GM12878 (cell line): ENCODE data around the gene CCNB1. TPM values are rescaled to one million over a fixed set of nuclear protein-coding genes. Genes with fewer than 3 reads are reported as not detected.

Source experiments
- ATAC-seq: fragments of 200-7000 bp; cut with Tn5 transposase; 3 replicates; pipeline ENCODE4 v1.9.1; 2020; ENCODE audit warnings: mild to moderate bottlenecking, moderate library complexity
- BruUV-seq: library from RNA; stranded (reverse); fragments of 400-500 nt; replicated peaks from 2 replicates; lab custom pipeline; 2021; lab: Mats Ljungman, UMichigan
- CTCF ChIA-PET: fragments of 300-600 bp; sonication (Branson Sonifier 250); formaldehyde crosslinking; extraction: SDS; loops from one replicate; lab custom pipeline; 2021; ENCODE audit warnings: inconsistent platforms; lab: Yijun Ruan, JAX
- POLR2A ChIA-PET: fragments of 350-600 bp; formaldehyde crosslinking; extraction: SDS; loops from one replicate; lab custom pipeline; 2021; ENCODE audit warnings: inconsistent platforms; lab: Charles Lee
- RAD21 ChIA-PET: fragments of 300-600 bp; sonication (Branson Sonifier 250); formaldehyde crosslinking; loops from one replicate; lab custom pipeline; 2023; ENCODE audit warnings: antibody characterized with exemption; ENCODE audit not compliant: unreplicated experiment; lab: Charles Lee
- SMC1A ChIA-PET: fragments of 300-600 bp; sonication (Branson Sonifier 250); formaldehyde crosslinking; loops from one replicate; lab custom pipeline; 2023; ENCODE audit not compliant: unreplicated experiment, uncharacterized antibody; lab: Charles Lee
- DNase-seq: peaks from one replicate; pipeline ENCODE4 v3.0.0-alpha.2; 2011; ENCODE audit warnings: low read depth, low spot score
- FAIRE-seq: peaks from 3 replicates; lab custom pipeline; 2011; peaks lifted over from hg19 to GRCh38; lab: Jason Lieb, UNC
- H2AFZ ChIP-seq: 2 replicates; pipeline ENCODE4 v1.6.0; 2011; ENCODE audit warnings: low read depth, low read length, control low read depth; ENCODE audit not compliant: control insufficient read depth
- H3K27ac ChIP-seq: 2 replicates; pipeline ENCODE4 v1.5.1; 2011; ENCODE audit warnings: control low read depth; ENCODE audit not compliant: control insufficient read depth, insufficient read depth
- H3K27me3 ChIP-seq, 2 experiments: replicated peaks in 1 of 2; 2 replicates each; pipeline versions ENCODE4 v1.6.0 to v1.6.1; 2011; ENCODE audit warnings: low read length in 1 of 2; ENCODE audit not compliant: control insufficient read depth in 2 of 2, insufficient read depth in 2 of 2
- H3K36me3 ChIP-seq, 2 experiments: 2 replicates each; pipeline ENCODE4 v1.5.1; 2011; ENCODE audit warnings: low read length in 1 of 2; ENCODE audit not compliant: control insufficient read depth in 2 of 2, insufficient read depth in 2 of 2
- H3K4me1 ChIP-seq: 2 replicates; pipeline ENCODE4 v1.6.1; 2011; ENCODE audit warnings: mild to moderate bottlenecking, low read length, moderate library complexity, mixed read lengths; ENCODE audit not compliant: control insufficient read depth, insufficient read depth
- H3K4me2 ChIP-seq: 2 replicates; pipeline ENCODE4 v1.6.0; 2011; ENCODE audit warnings: control low read depth; ENCODE audit not compliant: control insufficient read depth, insufficient read depth
- H3K4me3 ChIP-seq: fragments of 200-600 bp; sonication (generic); 2 replicates; pipeline ENCODE4 v1.5.1; 2016
- H3K79me2 ChIP-seq: 2 replicates; pipeline ENCODE4 v1.6.0; 2011; ENCODE audit warnings: low read length; ENCODE audit not compliant: control insufficient read depth, insufficient read depth
- H3K9ac ChIP-seq: 2 replicates; pipeline ENCODE4 v1.8.0; 2011; ENCODE audit warnings: low read length, control low read depth, mixed read lengths; ENCODE audit not compliant: control insufficient read depth, insufficient read depth
- H3K9me3 ChIP-seq: replicated peaks from 3 replicates; pipeline ENCODE4 v1.5.1; 2011; ENCODE audit warnings: mild to moderate bottlenecking, low read length; ENCODE audit not compliant: control insufficient read depth, insufficient read depth
- H4K20me1 ChIP-seq: 2 replicates; pipeline ENCODE4 v1.6.0; 2011; ENCODE audit not compliant: control insufficient read depth, insufficient read depth
- BHLHE40 ChIP-seq, 2 experiments: fragments of 450-650 bp in 1 of 2; IDR thresholded peaks; 2 replicates each; pipeline ENCODE4 v1.6.1; 2011 to 2017; ENCODE audit warnings: low read depth in 2 of 2, borderline replicate concordance in 1 of 2, improper control_type of control experiment in 1 of 2, low read length in 1 of 2, mild to moderate bottlenecking in 1 of 2
- KDM1A ChIP-seq: fragments of 200-600 bp; sonication (generic); IDR thresholded peaks from 2 replicates; pipeline ENCODE4 v1.6.1; 2016; ENCODE audit warnings: borderline replicate concordance
- KLF5 ChIP-seq: fragments of 450-650 bp; IDR thresholded peaks from 2 replicates; pipeline ENCODE4 v1.6.1; 2014; ENCODE audit warnings: mild to moderate bottlenecking; ENCODE audit not compliant: partially characterized antibody
- NRF1 ChIP-seq: conservative IDR thresholded peaks from 2 replicates; pipeline ENCODE4 v1.6.1; 2011; ENCODE audit warnings: mild to moderate bottlenecking, low read depth, low read length, improper control_type of control experiment
- RBBP5 ChIP-seq: fragments of 200-600 bp; sonication (generic); conservative IDR thresholded peaks from 2 replicates; pipeline ENCODE4 v1.6.1; 2016
- SIN3A ChIP-seq: IDR thresholded peaks from 2 replicates; pipeline ENCODE4 v1.6.1; 2012; ENCODE audit warnings: low read depth, low read length, improper control_type of control experiment
- SKIL ChIP-seq: fragments of 450-650 bp; IDR thresholded peaks from 2 replicates; pipeline ENCODE4 v1.6.1; 2017; ENCODE audit warnings: mild to moderate bottlenecking, low read depth, inconsistent platforms; ENCODE audit not compliant: poor library complexity, severe bottlenecking
- SPI1 ChIP-seq: IDR thresholded peaks from 2 replicates; pipeline ENCODE4 v1.6.1; 2011; ENCODE audit warnings: low read depth, mild to moderate bottlenecking, low read length, moderate library complexity, borderline replicate concordance; ENCODE audit not compliant: insufficient read depth
- TAF1 ChIP-seq: IDR thresholded peaks from 2 replicates; pipeline ENCODE4 v1.6.1; 2011; ENCODE audit warnings: mild to moderate bottlenecking, low read depth, low read length, borderline replicate concordance
- ZBTB11 ChIP-seq: fragments of 450-650 bp; formaldehyde crosslinking; IDR thresholded peaks from 2 replicates; pipeline ENCODE4 v1.5.0; 2022; ENCODE audit warnings: mild to moderate bottlenecking, missing genetic modification characterization
- ZBTB33 ChIP-seq: fragments of 450-650 bp; IDR thresholded peaks from 2 replicates; pipeline ENCODE4 v1.6.1; 2017; ENCODE audit warnings: mild to moderate bottlenecking
- ZNF24 ChIP-seq: fragments of 450-650 bp; IDR thresholded peaks from 2 replicates; pipeline ENCODE4 v1.6.1; 2017; ENCODE audit warnings: antibody characterized with exemption, mild to moderate bottlenecking
- WGBS: methylation state at CpG from one replicate; pipeline ENCODE4 v1.1.6; 2016; ENCODE audit warnings: low lambda C conversion rate; ENCODE audit not compliant: insufficient replicate concordance, insufficient coverage; ENCODE audit errors: missing lambda C conversion rate; 5-methylcytosine and 5-hydroxymethylcytosine counted together
- in situ Hi-C: fragments of 300-500 bp; cut with MboI; formaldehyde crosslinking; loops from 9 replicates; pipeline ENCODE4 v1.14.3; 2018; ENCODE audit warnings: mixed read lengths
- intact Hi-C: fragments of 100-400 bp; cut with micrococcal nuclease; formaldehyde crosslinking; loops from one replicate; pipeline ENCODE4 v1.14.2; 2022; ENCODE audit not compliant: unreplicated experiment
- polyA plus RNA-seq, 11 experiments: library from polyadenylated mRNA; depleted of rRNA in 4 of 11; unstranded in 6 of 11; stranded (reverse) in 5 of 11; fragments of >200 nt; fragmentation: Nextera tagmentation in 4 of 11; fragmentation: Illumina TruSeq in 1 of 11; extraction: Ambion mirVana in 4 of 11; extraction: Trizol in 1 of 11; gene quantifications; 1 replicate in 1 of 11; 2 replicates in 10 of 11; pipeline versions ENCODE4 v1.2.1 to v1.2.3, GENCODE V29; 2011 to 2016; ENCODE audit warnings: inconsistent platforms in 2 of 11, missing spikeins in 2 of 11, low read depth in 1 of 11
- total RNA-seq, 4 experiments: library from RNA; depleted of rRNA in 3 of 4; stranded (reverse); fragments of >200 nt in 3 of 4; fragmentation: Illumina TruSeq in 1 of 4; extraction: Trizol in 1 of 4; gene quantifications; 2 replicates each; pipeline versions ENCODE4 v1.2.1 to v1.2.3, GENCODE V29; 2013 to 2021

The CCNB1 gene
- total and polyA plus RNA-seq, 10 of the 15 experiments (the other 5 are each of a cell fraction or from before 2014, with no cell fraction given), result 148 to 403 (median 210) TPM

GRCh38 chr5:69189162-69190086 is 22.5 kb downstream of the CCNB1 start, which contains the start of gene CENPH:
Gene CENPH, plus strand, starts transcription at chr5:69189583. Its CDS starts 52 bp downstream, at chr5:69189635.
- intact Hi-C loops (loop anchor here (2.0 to 5.0 kb wide), 2 partner anchors 23 to 97 kb away; partner anchors contain the start of genes CCNB1 and SLC30A5), in situ Hi-C loops (no loop called here)
- Histone ChIP-seq H4K20me1 (no peaks in the 10 kb centered on the region), H3K27ac (peak within 1 kb of the TSS; percentile 85), H3K4me2 (peak within 1 kb of the TSS; percentile 97), H3K4me1 (peaks cover 5% of the 10 kb centered on the region; the same call in 1 of the 2 replicates), H3K9me3 (no peaks in the 10 kb centered on the region), H3K9ac (peak within 1 kb of the TSS; percentile 85), H3K79me2 (peaks cover 5% of the 10 kb centered on the region), H3K36me3 (peaks cover 1 to 2% of the 10 kb centered on the region in 2 experiments; a peak in 2 of 4 replicates), H3K4me3 (peak within 1 kb of the TSS; percentile 93), H3K27me3 (no peaks in the 10 kb centered on the region), H2AFZ (peak within 1 kb of the TSS; percentile 91)
- ChIA-PET RAD21 (interaction anchor here (1.2 to 1.8 kb wide), 3 partner anchors 22 to 145 kb away, joined by 4 to 8 read pairs (median 4); partner anchors contain the start of genes CCNB1 and SLC30A5), POLR2A (interaction anchor here (0.6 to 1.8 kb wide), 8 partner anchors 11 to 48 kb away, joined by 3 to 8 read pairs (median 4); partner anchors contain the start of genes CCNB1 and CDK7), CTCF (interaction anchor here (0.8 to 1.7 kb wide), 4 partner anchors 21 to 145 kb away, joined by 3 to 7 read pairs (median 4); partner anchors contain the start of gene SLC30A5), SMC1A (interaction anchor here (0.6 to 2.5 kb wide), 10 partner anchors 10 to 371 kb away, joined by 3 to 9 read pairs (median 4); partner anchors contain the start of genes CDK7, GTF2H2C and SLC30A5)
- WGBS, result 2% methylated on average over 55 of the region's 55 CpGs
- TSS peak; percentile 83 for BruUV-seq
- DNase-seq (peak; percentile 63), ATAC-seq (peak; percentile 95), FAIRE-seq (peak; percentile 85)
- TF ChIP-seq ZNF24 (no peak), SPI1 (0 out of 2 replicates have a peak, but pooled peaks have one; percentile 1), TAF1 (peak; percentile 37; the same call in 1 of the 2 replicates), ZBTB33 (no peak), RBBP5 (no peak), ZBTB11 (no peak), SKIL (no peak), NRF1 (no peak), BHLHE40 (IDR thresholded peaks at IDR 0.05; ENCODE audit: borderline replicate concordance in 1 of 2, low read depth in 2 of 2, low read length in 1 of 2) (peak in 1 of 2 experiments; percentile 41; a peak in 1 of 4 replicates), KDM1A (no peak), SIN3A (peak; percentile 97), KLF5 (peak; percentile 41)
